H9 (cell line): ENCODE data around the gene VWF. TPM values are rescaled to one million over a fixed set of nuclear protein-coding genes. Genes with fewer than 3 reads are reported as not detected.

Source experiments
- DNase-seq: peaks from one replicate; pipeline ENCODE4 v3.0.0-alpha.2; 2017
- H2AFZ ChIP-seq: one replicate; pipeline ENCODE4 v1.6.1; 2013; ENCODE audit warnings: mild to moderate bottlenecking, low read length, control low read depth, moderate library complexity
- H2AK5ac ChIP-seq: 2 replicates; pipeline ENCODE4 v1.6.1; 2013; ENCODE audit warnings: low read length, control low read depth, mixed read lengths; ENCODE audit not compliant: insufficient read length
- H2BK120ac ChIP-seq: one replicate; pipeline ENCODE4 v1.6.1; 2013; ENCODE audit warnings: low read depth, mild to moderate bottlenecking, low read length, control low read depth, inconsistent platforms; ENCODE audit not compliant: poor library complexity, severe bottlenecking
- H2BK12ac ChIP-seq: 2 replicates; pipeline ENCODE4 v1.6.1; 2013; ENCODE audit warnings: low read length, control low read depth, mixed read lengths, low read depth; ENCODE audit not compliant: insufficient read length
- H2BK15ac ChIP-seq: 2 replicates; pipeline ENCODE4 v1.6.1; 2013; ENCODE audit warnings: low read depth, low read length, control low read depth
- H2BK20ac ChIP-seq: one replicate; pipeline ENCODE4 v1.6.1; 2013; ENCODE audit warnings: low read depth, mild to moderate bottlenecking, low read length, control low read depth, inconsistent platforms; ENCODE audit not compliant: poor library complexity, severe bottlenecking
- H2BK5ac ChIP-seq: 2 replicates; pipeline ENCODE4 v1.6.1; 2013; ENCODE audit warnings: low read length, control low read depth, mixed read lengths; ENCODE audit not compliant: insufficient read length
- H3K14ac ChIP-seq: 2 replicates; pipeline ENCODE4 v1.6.1; 2013; ENCODE audit warnings: low read length, control low read depth; ENCODE audit not compliant: insufficient read depth
- H3K18ac ChIP-seq: 2 replicates; pipeline ENCODE4 v1.6.1; 2013; ENCODE audit warnings: low read depth, mild to moderate bottlenecking, mixed read lengths, low read length, control low read depth; ENCODE audit not compliant: insufficient read length
- H3K23ac ChIP-seq: 2 replicates; pipeline ENCODE4 v1.6.1; 2013; ENCODE audit warnings: low read length, control low read depth, mixed read lengths, low read depth; ENCODE audit not compliant: insufficient read length
- H3K23me2 ChIP-seq: 2 replicates; pipeline ENCODE4 v1.6.1; 2013; ENCODE audit warnings: low read depth, mild to moderate bottlenecking, mixed read lengths, low read length, control low read depth; ENCODE audit not compliant: insufficient read length, poor library complexity, severe bottlenecking
- H3K27ac ChIP-seq: 2 replicates; pipeline ENCODE4 v1.5.1; 2013; ENCODE audit warnings: low read length, control low read depth, mixed read lengths, low read depth; ENCODE audit not compliant: insufficient read length
- H3K27me3 ChIP-seq: 2 replicates; pipeline ENCODE4 v1.6.1; 2013; ENCODE audit warnings: low read length, control low read depth, inconsistent platforms; ENCODE audit not compliant: insufficient read depth
- H3K4ac ChIP-seq: 2 replicates; pipeline ENCODE4 v1.6.1; 2013; ENCODE audit warnings: low read depth, mild to moderate bottlenecking, control low read depth, inconsistent platforms, low read length, moderate library complexity
- H3K4me1 ChIP-seq: 2 replicates; pipeline ENCODE4 v1.6.1; 2013; ENCODE audit warnings: low read length, control low read depth, inconsistent platforms; ENCODE audit not compliant: insufficient read depth
- H3K4me2 ChIP-seq: 2 replicates; pipeline ENCODE4 v1.6.1; 2013; ENCODE audit warnings: low read length, control low read depth, mixed read lengths; ENCODE audit not compliant: insufficient read length, insufficient read depth
- H3K56ac ChIP-seq: 2 replicates; pipeline ENCODE4 v1.6.1; 2013; ENCODE audit warnings: low read depth, mild to moderate bottlenecking, mixed read lengths, low read length, control low read depth; ENCODE audit not compliant: insufficient read length
- H3K79me1 ChIP-seq: 2 replicates; pipeline ENCODE4 v1.6.1; 2013; ENCODE audit warnings: low read depth, mild to moderate bottlenecking, moderate library complexity, low read length, control low read depth, inconsistent platforms; ENCODE audit not compliant: insufficient read depth, poor library complexity, severe bottlenecking
- H3K79me2 ChIP-seq: 2 replicates; pipeline ENCODE4 v1.6.1; 2013; ENCODE audit warnings: low read length, control low read depth, inconsistent platforms; ENCODE audit not compliant: insufficient read depth
- H3K9ac ChIP-seq: 2 replicates; pipeline ENCODE4 v1.6.1; 2013; ENCODE audit warnings: low read length, control low read depth, mixed read lengths; ENCODE audit not compliant: insufficient read length; ENCODE audit errors: extremely low read depth
- H3K9me3 ChIP-seq: one replicate; pipeline ENCODE4 v1.6.1; 2013; ENCODE audit warnings: low read depth, low read length, inconsistent platforms; ENCODE audit not compliant: control insufficient read depth
- H3T11ph ChIP-seq: one replicate; pipeline ENCODE4 v1.6.1; 2013; ENCODE audit warnings: mild to moderate bottlenecking, low read length, control low read depth, inconsistent platforms
- H4K20me1 ChIP-seq: one replicate; pipeline ENCODE4 v1.6.1; 2013; ENCODE audit not compliant: control insufficient read depth, insufficient read length, insufficient read depth
- H4K5ac ChIP-seq: 2 replicates; pipeline ENCODE4 v1.6.1; 2013; ENCODE audit warnings: low read depth, mild to moderate bottlenecking, mixed read lengths, low read length, control low read depth; ENCODE audit not compliant: insufficient read length
- H4K8ac ChIP-seq: replicated peaks from 2 replicates; pipeline ENCODE4 v1.6.1; 2013; ENCODE audit warnings: low read length, control low read depth, mixed read lengths, low read depth; ENCODE audit not compliant: insufficient read length
- H4K91ac ChIP-seq: 2 replicates; pipeline ENCODE4 v1.6.1; 2013; ENCODE audit warnings: low read depth, mild to moderate bottlenecking, moderate library complexity, mixed read lengths, low read length, control low read depth; ENCODE audit not compliant: insufficient read length
- H3K27ac Mint-ChIP-seq, 3 experiments: 2 replicates in 2 of 3; 3 replicates in 1 of 3; pipeline ENCODE4 v1.8.0; 2020 to 2021; ENCODE audit warnings: mixed read lengths in 3 of 3, mild to moderate bottlenecking in 1 of 3, moderate library complexity in 1 of 3
- H3K27me3 Mint-ChIP-seq: 2 replicates; pipeline ENCODE4 v1.8.0; 2021; ENCODE audit warnings: low read depth, mild to moderate bottlenecking, moderate library complexity, mixed read lengths
- H3K36me3 Mint-ChIP-seq, 3 experiments: 2 replicates in 2 of 3; 3 replicates in 1 of 3; pipeline ENCODE4 v1.8.0; 2020 to 2021; ENCODE audit warnings: low read depth in 3 of 3, mixed read lengths in 3 of 3; ENCODE audit not compliant: insufficient read depth in 1 of 3
- H3K4me1 Mint-ChIP-seq, 2 experiments: 2 replicates each; pipeline ENCODE4 v1.8.0; 2020; ENCODE audit warnings: mixed read lengths in 2 of 2
- H3K4me3 Mint-ChIP-seq, 2 experiments: 2 replicates in 1 of 2; 3 replicates in 1 of 2; pipeline ENCODE4 v1.8.0; 2020 to 2021; ENCODE audit warnings: mild to moderate bottlenecking in 2 of 2, mixed read lengths in 2 of 2, moderate library complexity in 1 of 2
- H3K9me3 Mint-ChIP-seq, 2 experiments: 2 replicates in 1 of 2; 3 replicates in 1 of 2; pipeline ENCODE4 v1.8.0; 2020; ENCODE audit warnings: mild to moderate bottlenecking in 2 of 2, mixed read lengths in 2 of 2, moderate library complexity in 1 of 2
- CTCF ChIP-seq: fragments of 200-600 bp; sonication (generic); conservative IDR thresholded peaks from 3 replicates; pipeline ENCODE4 v1.8.0; 2021; ENCODE audit warnings: antibody characterized with exemption, mild to moderate bottlenecking
- WGBS: extraction: QIAGEN DNeasy Blood & Tissue Kit; methylation state at CpG from one replicate; pipeline ENCODE4 v1.1.7; 2013; ENCODE audit warnings: missing lambda C conversion rate, low lambda C conversion rate, mixed read lengths; ENCODE audit not compliant: insufficient read length; ENCODE audit errors: extremely low coverage; 5-methylcytosine and 5-hydroxymethylcytosine counted together
- total RNA-seq: library from RNA; stranded (reverse); gene quantifications from 2 replicates; pipeline ENCODE4 v1.2.1, GENCODE V29; 2021

VWF gene
- total RNA-seq, 1 experiment from 2014 or later: 0.17 TPM

DNA sequence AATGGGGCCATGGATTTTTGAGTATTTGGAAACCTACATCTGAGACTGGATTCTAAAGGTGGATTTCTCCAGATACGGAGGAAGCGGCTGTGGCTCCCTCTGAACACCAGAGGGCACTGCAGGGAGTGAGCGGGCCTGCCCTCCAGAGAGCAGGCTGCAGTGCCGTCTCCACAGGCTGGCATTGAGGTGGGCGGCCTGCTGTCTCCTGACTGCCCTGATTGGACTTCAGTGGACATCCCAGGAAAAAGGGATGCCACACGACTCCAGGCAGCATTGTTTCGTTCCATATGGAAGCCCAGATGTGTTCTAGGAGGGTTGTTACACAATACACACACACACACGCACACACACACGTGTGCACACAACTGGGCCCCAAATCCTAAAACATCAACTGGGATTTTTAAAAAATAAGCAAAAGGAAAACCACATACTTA is 158.5 kb downstream of the VWF start:
- Histone ChIP-seq H3K4me1 (peaks cover 12% of the 10 kb centered on the region; the same call in 1 of the 2 replicates), H3K18ac (no peak overlapping the region), H3K79me1 (no peaks in the 10 kb centered on the region), H3K27me3 (no peaks in the 10 kb centered on the region), H2BK5ac (no peak overlapping the region), H4K20me1 (no peaks in the 10 kb centered on the region), H3K27ac (no peak overlapping the region), H3T11ph (no peak overlapping the region), H2BK120ac (no peak overlapping the region), H3K9ac (no peak overlapping the region), H3K4ac (no peak overlapping the region), H3K23me2 (no peaks in the 10 kb centered on the region), H2AK5ac (no peak overlapping the region), H2BK20ac (no peak overlapping the region), H2BK12ac (no peak overlapping the region), H3K9me3 (no peaks in the 10 kb centered on the region), H2BK15ac (no peak overlapping the region), H3K4me2 (no peak overlapping the region), H2AFZ (no peak overlapping the region), H4K91ac (no peak overlapping the region), H3K23ac (no peak overlapping the region), H3K14ac (no peak overlapping the region), H4K5ac (no peak overlapping the region), H3K79me2 (no peaks in the 10 kb centered on the region), H4K8ac (no peak overlapping the region), H3K56ac (no peak overlapping the region)
- Mint-ChIP-seq H3K36me3 (no peaks in the 10 kb centered on the region), H3K27ac (no peak overlapping the region), H3K9me3 (no peaks in the 10 kb centered on the region), H3K27me3 (peaks cover 22% of the 10 kb centered on the region), H3K4me3 (no peak overlapping the region; a peak in 1 of 5 replicates), H3K4me1 (peaks cover 27 to 38% of the 10 kb centered on the region in 2 experiments)
- peak; percentile 80 for DNase-seq
- TF ChIP-seq CTCF: peak; percentile 89
- WGBS: no CpG with 5 or more reads among the region's 9 CpGs
